SK-N-SH (cell line): ENCODE measurements around the gene PLLP. TPM values are rescaled to one million over a fixed set of nuclear protein-coding genes. Genes with fewer than 3 reads are reported as not detected.

Experiments
- CTCF ChIA-PET: fragments of 300-600, 350-600 bp; formaldehyde crosslinking; extraction: SDS; loops from one replicate; lab custom pipeline; 2021; lab: Yijun Ruan, JAX
- POLR2A ChIA-PET: fragments of 350-600 bp; sonication (Branson Sonifier 250); formaldehyde crosslinking; extraction: SDS; loops from one replicate; lab custom pipeline; 2020; ENCODE audit warnings: antibody characterized with exemption, inconsistent platforms; lab: Yijun Ruan, JAX
- DNase-seq: peaks from one replicate; pipeline ENCODE4 v3.0.0; 2012
- H2AFZ ChIP-seq: fragments of 200-600 bp; sonication (generic); 2 replicates; pipeline ENCODE4 v1.8.1; 2016; ENCODE audit warnings: antibody characterized with exemption, mild to moderate bottlenecking, low read depth
- H3F3A ChIP-seq: fragments of 200-600 bp; sonication (generic); replicated peaks from 2 replicates; pipeline ENCODE3; 2016; ENCODE audit warnings: antibody characterized with exemption, mild to moderate bottlenecking; ENCODE audit not compliant: insufficient read depth
- H3K27ac ChIP-seq, 2 experiments: fragments of 200-500 bp in 1 of 2; fragments of 200-600 bp in 1 of 2; sonication (Bioruptor generic) in 1 of 2; sonication (generic), shearing (Covaris generic) in 1 of 2; 2 replicates each; pipeline versions ENCODE4 v1.5.1 to v1.6.1; 2014 to 2016; ENCODE audit warnings: low read depth in 2 of 2, inconsistent platforms in 1 of 2, low read length in 1 of 2, mild to moderate bottlenecking in 1 of 2, mixed read lengths in 1 of 2
- H3K27me3 ChIP-seq: fragments of 200-600 bp; sonication (generic), shearing (Covaris generic); 2 replicates; pipeline ENCODE4 v1.6.1; 2016; ENCODE audit warnings: mixed run types; ENCODE audit not compliant: insufficient read depth
- H3K36me3 ChIP-seq, 2 experiments: fragments of 200-500 bp in 1 of 2; fragments of 200-600 bp in 1 of 2; sonication (Bioruptor generic) in 1 of 2; sonication (generic) in 1 of 2; replicated peaks in 1 of 2; 2 replicates each; pipeline versions ENCODE3 to v1.5.1; 2014 to 2016; ENCODE audit warnings: low read length in 1 of 2, mild to moderate bottlenecking in 1 of 2; ENCODE audit not compliant: insufficient read depth in 2 of 2, control insufficient read depth in 1 of 2
- H3K4me1 ChIP-seq, 2 experiments: fragments of 200-500 bp in 1 of 2; fragments of 200-600 bp in 1 of 2; sonication (Bioruptor generic) in 1 of 2; sonication (generic), shearing (Covaris generic) in 1 of 2; 2 replicates each; pipeline versions ENCODE4 v1.5.1 to v1.6.1; 2014 to 2016; ENCODE audit warnings: low read depth in 1 of 2, low read length in 1 of 2, mixed run types in 1 of 2; ENCODE audit not compliant: insufficient read depth in 2 of 2, control insufficient read depth in 1 of 2
- H3K4me2 ChIP-seq: fragments of 200-600 bp; sonication (generic), shearing (Covaris generic); 2 replicates; pipeline ENCODE4 v1.6.1; 2017; ENCODE audit warnings: mixed run types
- H3K4me3 ChIP-seq, 2 experiments: fragments of 200-500 bp in 1 of 2; fragments of 200-600 bp in 1 of 2; sonication (Bioruptor generic) in 1 of 2; sonication (generic), shearing (Covaris generic) in 1 of 2; 2 replicates each; pipeline versions ENCODE4 v1.5.1 to v1.8.1; 2014 to 2016; ENCODE audit warnings: low read depth in 2 of 2, inconsistent platforms in 1 of 2, low read length in 1 of 2, mild to moderate bottlenecking in 1 of 2, mixed read lengths in 1 of 2, moderate library complexity in 1 of 2
- H3K79me2 ChIP-seq: fragments of 200-600 bp; sonication (generic); 2 replicates; pipeline ENCODE4 v1.8.1; 2017; ENCODE audit warnings: mild to moderate bottlenecking; ENCODE audit not compliant: insufficient read depth
- H3K9ac ChIP-seq: fragments of 200-600 bp; sonication (generic); 2 replicates; pipeline ENCODE4 v1.6.1; 2017; ENCODE audit warnings: mixed run types
- H3K9me2 ChIP-seq: fragments of 200-600 bp; sonication (generic); 2 replicates; pipeline ENCODE4 v1.6.1; 2017; ENCODE audit warnings: mixed run types
- H3K9me3 ChIP-seq: fragments of 200-600 bp; sonication (generic); 2 replicates; pipeline ENCODE4 v1.6.1; 2017; ENCODE audit warnings: mixed run types, mild to moderate bottlenecking, moderate library complexity
- H4K20me1 ChIP-seq: fragments of 200-600 bp; sonication (generic); 2 replicates; pipeline ENCODE4 v1.6.1; 2017; ENCODE audit warnings: mild to moderate bottlenecking, mixed run types; ENCODE audit not compliant: insufficient read depth
- EP300 ChIP-seq, 2 experiments: IDR thresholded peaks; 2 replicates each; pipeline versions ENCODE4 v1.4.0 to v1.6.1; 2012; ENCODE audit warnings: borderline replicate concordance in 1 of 2, low read depth in 1 of 2, low read length in 1 of 2
- EZH2phosphoT487 ChIP-seq: fragments of 200-600 bp; sonication (generic); IDR thresholded peaks from 2 replicates; pipeline ENCODE4 v1.6.1; 2017; ENCODE audit warnings: low read depth, mixed run types, mild to moderate bottlenecking, antibody characterized with exemption, moderate library complexity, borderline replicate concordance
- FOXJ3 ChIP-seq: sonication (generic); formaldehyde crosslinking; IDR thresholded peaks from 2 replicates; pipeline ENCODE4 v1.5.1; 2020; ENCODE audit warnings: mild to moderate bottlenecking, missing genetic modification reagents
- GABPA ChIP-seq: IDR thresholded peaks from 2 replicates; pipeline ENCODE4 v1.4.0; 2012; ENCODE audit warnings: low read depth, mild to moderate bottlenecking
- GATA2 ChIP-seq: sonication (generic); formaldehyde crosslinking; IDR thresholded peaks from 2 replicates; pipeline ENCODE4 v1.5.0; 2020; ENCODE audit warnings: mild to moderate bottlenecking, missing genetic modification reagents
- JUND ChIP-seq: IDR thresholded peaks from 2 replicates; pipeline ENCODE4 v1.4.0; 2012
- MEF2A ChIP-seq: IDR thresholded peaks from 2 replicates; pipeline ENCODE4 v1.4.0; 2012; ENCODE audit warnings: low read depth, borderline replicate concordance
- MXI1 ChIP-seq: IDR thresholded peaks from 2 replicates; pipeline ENCODE4 v1.6.1; 2012; ENCODE audit warnings: mild to moderate bottlenecking, low read depth, low read length, improper control_type of control experiment
- NFIC ChIP-seq: IDR thresholded peaks from 2 replicates; pipeline ENCODE4 v1.4.0; 2012; ENCODE audit warnings: borderline replicate concordance
- NRF1 ChIP-seq: IDR thresholded peaks from 2 replicates; pipeline ENCODE4 v1.6.1; 2012; ENCODE audit warnings: low read depth, mild to moderate bottlenecking, low read length
- RFX5 ChIP-seq: IDR thresholded peaks from 2 replicates; pipeline ENCODE4 v1.6.1; 2012; ENCODE audit warnings: mild to moderate bottlenecking, improper control_type of control experiment, low read length
- TEAD4 ChIP-seq: IDR thresholded peaks from 2 replicates; pipeline ENCODE4 v1.4.0; 2012; ENCODE audit warnings: mild to moderate bottlenecking, borderline replicate concordance; ENCODE audit not compliant: insufficient read depth
- WGBS: methylation state at CpG from one replicate; pipeline ENCODE4 v1.1.6; 2017; ENCODE audit warnings: low lambda C conversion rate; 5-methylcytosine and 5-hydroxymethylcytosine counted together
- polyA plus RNA-seq, 3 experiments: library from polyadenylated mRNA; depleted of rRNA; stranded (reverse); fragments of >200 nt; gene quantifications; 2 replicates each; pipeline ENCODE4 v1.2.3, GENCODE V29; 2012
- TF ChIP-seq, protein P1 (sequence below): IDR thresholded peaks from 2 replicates; pipeline ENCODE4 v1.4.0; 2012; ENCODE audit warnings: low read depth, borderline replicate concordance
- TF ChIP-seq, protein P2 (sequence below): fragments of 200-600 bp; sonication (generic); IDR thresholded peaks from 2 replicates; pipeline ENCODE4 v1.6.1; 2017; ENCODE audit warnings: antibody characterized with exemption, mild to moderate bottlenecking, moderate library complexity
- TF ChIP-seq, protein P3 (sequence below): IDR thresholded peaks from 2 replicates; pipeline ENCODE4 v1.4.0; 2012; ENCODE audit warnings: low read depth

The PLLP gene
- polyA plus RNA-seq, 1 of the 3 experiments (the other 2 are of a cell fraction): 1.3 TPM

DNA sequence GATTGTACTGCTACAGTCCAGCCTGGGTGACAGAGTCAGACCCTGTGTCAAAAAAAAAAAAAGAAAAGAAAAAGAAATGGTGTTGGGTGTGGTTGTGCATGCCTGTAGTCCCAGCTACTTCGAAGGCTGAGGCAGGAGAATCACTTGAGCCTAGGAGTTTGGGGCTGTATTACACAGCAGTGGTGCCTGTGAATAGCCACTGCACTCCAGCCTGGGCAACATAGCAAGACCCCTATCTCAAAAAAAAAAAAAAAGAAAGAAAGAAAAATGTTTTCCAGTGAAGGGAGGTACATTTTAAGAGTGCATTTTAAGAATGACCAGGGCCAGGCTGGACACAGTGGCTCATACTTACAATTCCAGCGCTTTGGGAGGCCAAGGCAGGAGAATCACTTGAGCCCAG, 33.1 kb downstream of the PLLP start:
- no peak for DNase-seq
- H3K9me3 ChIP-seq: no peaks in the 10 kb centered on the region
- no peak overlapping the region for H2AFZ ChIP-seq
- no peak overlapping the region for H3K4me3 ChIP-seq
- H3K36me3 ChIP-seq: peaks cover 41 to 65% of the 10 kb centered on the region in 2 experiments
- H4K20me1 ChIP-seq: no peaks in the 10 kb centered on the region
- no peaks in the 10 kb centered on the region for H3K27me3 ChIP-seq
- no peak overlapping the region for H3K4me2 ChIP-seq
- POLR2A ChIA-PET: no interaction called here
- no peaks in the 10 kb centered on the region for H3K9me2 ChIP-seq
- peaks cover 2% of the 10 kb centered on the region for H3F3A ChIP-seq
- TF ChIP-seq TEAD4 (no peak), EP300 (IDR thresholded peaks at IDR 0.05; ENCODE audit: borderline replicate concordance in 1 of 2, low read depth in 1 of 2, low read length in 1 of 2) (no peak), GATA2 (CRISPR knock-in tag) (no peak), NFIC (no peak), MXI1 (no peak), EZH2phosphoT487 (no peak), RFX5 (no peak), GABPA (no peak), NRF1 (no peak), MEF2A (no peak), JUND (no peak), FOXJ3 (CRISPR knock-in tag) (no peak)
- TF ChIP-seq, protein P1, sequence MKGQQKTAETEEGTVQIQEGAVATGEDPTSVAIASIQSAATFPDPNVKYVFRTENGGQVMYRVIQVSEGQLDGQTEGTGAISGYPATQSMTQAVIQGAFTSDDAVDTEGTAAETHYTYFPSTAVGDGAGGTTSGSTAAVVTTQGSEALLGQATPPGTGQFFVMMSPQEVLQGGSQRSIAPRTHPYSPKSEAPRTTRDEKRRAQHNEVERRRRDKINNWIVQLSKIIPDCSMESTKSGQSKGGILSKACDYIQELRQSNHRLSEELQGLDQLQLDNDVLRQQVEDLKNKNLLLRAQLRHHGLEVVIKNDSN: no peak
- TF ChIP-seq, protein P2, sequence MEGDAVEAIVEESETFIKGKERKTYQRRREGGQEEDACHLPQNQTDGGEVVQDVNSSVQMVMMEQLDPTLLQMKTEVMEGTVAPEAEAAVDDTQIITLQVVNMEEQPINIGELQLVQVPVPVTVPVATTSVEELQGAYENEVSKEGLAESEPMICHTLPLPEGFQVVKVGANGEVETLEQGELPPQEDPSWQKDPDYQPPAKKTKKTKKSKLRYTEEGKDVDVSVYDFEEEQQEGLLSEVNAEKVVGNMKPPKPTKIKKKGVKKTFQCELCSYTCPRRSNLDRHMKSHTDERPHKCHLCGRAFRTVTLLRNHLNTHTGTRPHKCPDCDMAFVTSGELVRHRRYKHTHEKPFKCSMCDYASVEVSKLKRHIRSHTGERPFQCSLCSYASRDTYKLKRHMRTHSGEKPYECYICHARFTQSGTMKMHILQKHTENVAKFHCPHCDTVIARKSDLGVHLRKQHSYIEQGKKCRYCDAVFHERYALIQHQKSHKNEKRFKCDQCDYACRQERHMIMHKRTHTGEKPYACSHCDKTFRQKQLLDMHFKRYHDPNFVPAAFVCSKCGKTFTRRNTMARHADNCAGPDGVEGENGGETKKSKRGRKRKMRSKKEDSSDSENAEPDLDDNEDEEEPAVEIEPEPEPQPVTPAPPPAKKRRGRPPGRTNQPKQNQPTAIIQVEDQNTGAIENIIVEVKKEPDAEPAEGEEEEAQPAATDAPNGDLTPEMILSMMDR: no peak
- TF ChIP-seq, protein P3, sequence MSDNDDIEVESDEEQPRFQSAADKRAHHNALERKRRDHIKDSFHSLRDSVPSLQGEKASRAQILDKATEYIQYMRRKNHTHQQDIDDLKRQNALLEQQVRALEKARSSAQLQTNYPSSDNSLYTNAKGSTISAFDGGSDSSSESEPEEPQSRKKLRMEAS: no peak
- H3K9ac ChIP-seq: no peak overlapping the region
- no peaks in the 10 kb centered on the region for H3K4me1 ChIP-seq
- H3K27ac ChIP-seq: no peak overlapping the region
- WGBS: 100% methylated on average over 2 of the region's 2 CpGs
- peaks cover 8% of the 10 kb centered on the region for H3K79me2 ChIP-seq
- CTCF ChIA-PET: interaction anchor here (1.4 kb wide), 1 partner anchor 166 kb away, joined by 5 read pairs; no protein-coding TSS in a partner anchor
